Brain microvascular endothelial cell (primary cell): ENCODE measurements around the gene PIK3C2G.
A peak's percentile ranks its signal among the peaks of the same experiment; 100 is the strongest.

Experiments used
- DNase-seq: peaks from one replicate; pipeline ENCODE4 v3.0.0-alpha.2; 2020
- H3K27ac ChIP-seq: fragments of 250-450 bp; sonication (Bioruptor Pico); 2 replicates; pipeline ENCODE4 v1.5.1; 2020; ENCODE audit warnings: mild to moderate bottlenecking, moderate library complexity
- H3K27me3 ChIP-seq: fragments of 250-450 bp; sonication (Bioruptor Pico); replicated peaks from 2 replicates; pipeline ENCODE4 v1.5.1; 2020; ENCODE audit warnings: mild to moderate bottlenecking
- H3K36me3 ChIP-seq: fragments of 250-450 bp; sonication (Bioruptor Pico); replicated peaks from 2 replicates; pipeline ENCODE4 v1.5.1; 2020; ENCODE audit warnings: mild to moderate bottlenecking
- H3K4me3 ChIP-seq: 2 replicates; pipeline ENCODE4 v1.5.1; 2011; ENCODE audit warnings: low read depth, mild to moderate bottlenecking, control low read depth, low read length, moderate library complexity
- in situ Hi-C: cut with HindIII; loops from 2 replicates; pipeline ENCODE4 v1.10.0; 2017; ENCODE audit warnings: low sequenced_read_pairs, low pct_ligation_motif_present
- TF ChIP-seq, protein P1 (sequence below): IDR thresholded peaks from 2 replicates; pipeline ENCODE4 v1.5.1; 2011; ENCODE audit warnings: low read depth, mild to moderate bottlenecking, moderate library complexity, low read length, control low read depth, inconsistent platforms; ENCODE audit errors: missing control alignments

Gene PIK3C2G

GRCh38 chr12:18355429-18355828, 94.1 kb downstream of the PIK3C2G start:
- TF ChIP-seq, protein P1, sequence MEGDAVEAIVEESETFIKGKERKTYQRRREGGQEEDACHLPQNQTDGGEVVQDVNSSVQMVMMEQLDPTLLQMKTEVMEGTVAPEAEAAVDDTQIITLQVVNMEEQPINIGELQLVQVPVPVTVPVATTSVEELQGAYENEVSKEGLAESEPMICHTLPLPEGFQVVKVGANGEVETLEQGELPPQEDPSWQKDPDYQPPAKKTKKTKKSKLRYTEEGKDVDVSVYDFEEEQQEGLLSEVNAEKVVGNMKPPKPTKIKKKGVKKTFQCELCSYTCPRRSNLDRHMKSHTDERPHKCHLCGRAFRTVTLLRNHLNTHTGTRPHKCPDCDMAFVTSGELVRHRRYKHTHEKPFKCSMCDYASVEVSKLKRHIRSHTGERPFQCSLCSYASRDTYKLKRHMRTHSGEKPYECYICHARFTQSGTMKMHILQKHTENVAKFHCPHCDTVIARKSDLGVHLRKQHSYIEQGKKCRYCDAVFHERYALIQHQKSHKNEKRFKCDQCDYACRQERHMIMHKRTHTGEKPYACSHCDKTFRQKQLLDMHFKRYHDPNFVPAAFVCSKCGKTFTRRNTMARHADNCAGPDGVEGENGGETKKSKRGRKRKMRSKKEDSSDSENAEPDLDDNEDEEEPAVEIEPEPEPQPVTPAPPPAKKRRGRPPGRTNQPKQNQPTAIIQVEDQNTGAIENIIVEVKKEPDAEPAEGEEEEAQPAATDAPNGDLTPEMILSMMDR = no peak
- Histone ChIP-seq H3K27ac (no peak overlapping the region), H3K27me3 (no peaks in the 10 kb centered on the region), H3K4me3 (no peak overlapping the region), H3K36me3 (no peaks in the 10 kb centered on the region)
- DNase-seq = no peak
- in situ Hi-C loops = no loop called here

DNA sequence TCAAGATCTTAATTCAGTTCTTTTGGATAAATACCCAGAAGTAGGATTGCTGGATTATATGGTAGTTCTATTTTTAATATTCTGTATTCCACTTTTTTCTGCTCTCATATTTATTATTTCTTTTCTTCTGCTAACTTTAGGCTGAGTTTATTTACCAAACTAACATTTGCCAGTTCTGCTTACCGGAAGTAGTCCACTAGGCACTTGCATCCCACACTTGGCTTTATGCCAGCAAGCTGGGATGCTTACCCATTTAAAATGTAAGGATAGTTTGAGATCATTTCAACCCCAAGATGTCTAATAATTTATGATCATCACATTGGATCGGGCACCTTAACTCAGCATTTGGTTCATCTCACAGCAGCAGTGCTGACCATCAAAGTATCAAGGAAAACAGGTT, 96.8 kb downstream of the PIK3C2G start:
- in situ Hi-C loops = no loop called here
- Histone ChIP-seq H3K4me3 (no peak overlapping the region), H3K27ac (no peak overlapping the region), H3K36me3 (no peaks in the 10 kb centered on the region), H3K27me3 (no peaks in the 10 kb centered on the region)
- DNase-seq = no peak
- TF ChIP-seq, protein P1 = no peak

- Histone ChIP-seq H3K4me3 (no peak overlapping the region), H3K27ac (no peak overlapping the region), H3K27me3 (no peaks in the 10 kb centered on the region), H3K36me3 (no peaks in the 10 kb centered on the region)
- no peak for DNase-seq
- TF ChIP-seq, protein P1 = no peak
- in situ Hi-C loops = no loop called here
These were observed 97.6 kb downstream of the PIK3C2G start for GRCh38 chr12:18358930-18359329.

DNA sequence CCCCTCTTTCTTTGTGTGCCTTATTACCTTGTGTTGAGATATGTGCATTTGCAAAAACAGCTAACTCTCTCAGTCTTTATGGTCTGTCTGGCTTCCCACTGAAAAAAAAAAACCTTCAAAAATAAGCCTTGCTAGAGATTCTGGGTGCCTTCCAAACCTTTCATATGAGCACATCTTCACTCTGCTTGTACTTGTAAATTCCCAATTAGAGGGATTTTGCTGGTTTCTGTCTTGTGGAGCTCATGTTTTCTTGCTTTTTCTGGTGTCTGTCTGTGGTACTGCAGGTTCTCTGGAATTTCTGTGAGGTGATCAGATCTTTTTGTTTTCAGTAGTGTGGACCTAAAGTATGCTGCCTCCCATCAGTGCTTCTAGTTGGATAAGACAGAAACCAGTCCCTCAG, 100.1 kb downstream of the PIK3C2G start:
- in situ Hi-C loops = no loop called here
- no peak overlapping the region for H3K27ac ChIP-seq

DNA sequence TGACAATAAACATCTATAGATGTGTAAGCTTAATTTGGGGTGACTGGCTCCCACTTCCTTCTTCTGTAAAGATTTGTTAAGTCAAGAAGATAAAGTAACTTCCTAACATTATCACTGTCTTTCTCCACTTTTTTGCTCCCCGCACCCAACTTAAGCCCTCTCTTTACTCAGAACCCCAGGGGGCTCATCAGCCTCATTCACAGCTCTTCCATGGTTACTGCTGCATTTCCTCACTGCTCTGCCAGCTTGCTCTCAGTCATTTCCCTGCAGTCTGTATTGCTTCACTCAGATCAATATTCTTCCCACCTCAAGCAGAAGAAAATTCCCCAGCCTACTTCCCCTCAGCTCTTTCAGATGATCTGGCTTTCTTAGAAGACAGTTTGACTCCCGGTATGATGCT, 102.0 kb downstream of the PIK3C2G start:
- Histone ChIP-seq H3K27me3 (no peaks in the 10 kb centered on the region), H3K36me3 (no peaks in the 10 kb centered on the region), H3K27ac (no peak overlapping the region), H3K4me3 (no peak overlapping the region)
- TF ChIP-seq, protein P1 = no peak
- DNase-seq = no peak
- in situ Hi-C loops = no loop called here

More for the DNA sequence above, 100.1 kb downstream of the PIK3C2G start:
- H3K27me3 ChIP-seq = no peaks in the 10 kb centered on the region
- H3K4me3 ChIP-seq = no peak overlapping the region
- no peak for DNase-seq
- TF ChIP-seq, protein P1 = peak; percentile 20
- no peaks in the 10 kb centered on the region for H3K36me3 ChIP-seq

- Histone ChIP-seq H3K27me3 (no peaks in the 10 kb centered on the region), H3K27ac (no peak overlapping the region), H3K36me3 (no peaks in the 10 kb centered on the region), H3K4me3 (no peak overlapping the region)
- in situ Hi-C loops = no loop called here
- TF ChIP-seq, protein P1 = no peak
- no peak for DNase-seq
These were observed 107.3 kb downstream of the PIK3C2G start for GRCh38 chr12:18368594-18368993.
